Urothelium cell line (cell line): Measurements from ENCODE around the gene EVI5L.

Source experiments
- DNase-seq: peaks from one replicate; pipeline ENCODE4 v3.0.0; 2011; ENCODE audit warnings: low spot score, mixed read lengths
- FAIRE-seq: peaks from 2 replicates; lab custom pipeline; 2011; peaks lifted over from hg19 to GRCh38; lab: Jason Lieb, UNC

EVI5L gene

GRCh38 chr19:7844405-7844804 lies 14.4 kb downstream of the EVI5L start:
- DNase-seq (no peak), FAIRE-seq (no peak)

- DNase-seq (no peak), FAIRE-seq (no peak)
Observed at GRCh38 chr19:7844951-7845350, 14.9 kb downstream of the EVI5L start.

GRCh38 chr19:7845390-7846154 lies 15.6 kb downstream of the EVI5L start:
- FAIRE-seq = no peak

GRCh38 chr19:7846155-7846646 lies 16.2 kb downstream of the EVI5L start:
- FAIRE-seq = no peak

More at GRCh38 chr19:7845390-7846154, 15.6 kb downstream of the EVI5L start:
- DNase-seq = no peak

GRCh38 chr19:7847664-7848063 lies 17.6 kb downstream of the EVI5L start:
- no peak for FAIRE-seq
- DNase-seq = no peak

More at GRCh38 chr19:7846155-7846646, 16.2 kb downstream of the EVI5L start:
- DNase-seq = no peak

GRCh38 chr19:7848779-7849457 lies 18.9 kb downstream of the EVI5L start:
- FAIRE-seq (no peak), DNase-seq (no peak)

GRCh38 chr19:7849631-7849999 lies 19.6 kb downstream of the EVI5L start:
- FAIRE-seq (no peak), DNase-seq (no peak)

- no peak for FAIRE-seq
- DNase-seq = peak; percentile 20
Observed at GRCh38 chr19:7850000-7850813, 20.2 kb downstream of the EVI5L start.

GRCh38 chr19:7850945-7851622 lies 21.1 kb downstream of the EVI5L start:
- FAIRE-seq (no peak), DNase-seq (no peak)

GRCh38 chr19:7851623-7852500 lies 21.8 kb downstream of the EVI5L start:
- DNase-seq (no peak), FAIRE-seq (no peak)

- no peak for FAIRE-seq
- DNase-seq = peak; percentile 75
Observed at GRCh38 chr19:7852851-7853769, 23.1 kb downstream of the EVI5L start.

GRCh38 chr19:7853770-7854128 lies 23.7 kb downstream of the EVI5L start:
- DNase-seq (no peak), FAIRE-seq (no peak)

GRCh38 chr19:7855426-7856108 lies 25.5 kb downstream of the EVI5L start:
- FAIRE-seq (no peak), DNase-seq (no peak)

- DNase-seq = no peak
- no peak for FAIRE-seq
Observed at GRCh38 chr19:7856109-7856591, 26.1 kb downstream of the EVI5L start.

GRCh38 chr19:7856679-7857663 lies 27.0 kb downstream of the EVI5L start:
- DNase-seq (no peak), FAIRE-seq (no peak)

- no peak for FAIRE-seq
- no peak for DNase-seq
Observed at GRCh38 chr19:7857727-7858108, 27.7 kb downstream of the EVI5L start.
